Measurements from ENCODE around the gene PPFIBP2.

GRCh38 chr11:7635137-7635536 lies 121.3 kb downstream of the PPFIBP2 start:
- TF ChIP-seq CTCF (conservative IDR thresholded peaks at IDR 0.05), result no peak
- TF ChIP-seq EZH2 (IDR thresholded peaks at IDR 0.05; ENCODE audit: low read depth), result no peak
